Esophagus muscularis mucosa (tissue), 4 donors: ENCODE data around the gene STXBP6. TPM values are rescaled to one million over a fixed set of nuclear protein-coding genes. Genes with fewer than 3 reads are reported as not detected.

Experiments used
- DNase-seq: peaks from one replicate; pipeline ENCODE4 v3.0.0-alpha.2; 2017; ENCODE audit errors: extremely low spot score
- H3K27ac ChIP-seq, 4 donors: fragments of 200-600 bp; sonication (generic); replicated peaks in 1 of 4; 1 replicate in 3 of 4; 2 replicates in 1 of 4; pipeline ENCODE4 v1.5.1; 2016 to 2019; ENCODE audit warnings: mild to moderate bottlenecking in 1 of 4
- H3K27me3 ChIP-seq, 4 donors: fragments of 200-600 bp; sonication (generic); one replicate each; pipeline versions ENCODE4 v1.5.1 to v1.6.0; 2016 to 2019
- H3K36me3 ChIP-seq, 4 donors: fragments of 200-600 bp; sonication (generic); one replicate each; pipeline ENCODE4 v1.5.1; 2016 to 2019
- H3K4me1 ChIP-seq, 4 donors: fragments of 200-600 bp; sonication (generic); one replicate each; pipeline ENCODE4 v1.5.1; 2016 to 2019
- H3K4me3 ChIP-seq, 4 donors: fragments of 200-600 bp; sonication (generic); 1 replicate in 2 of 4; 2 replicates in 2 of 4; pipeline ENCODE4 v1.5.1; 2016 to 2019; ENCODE audit warnings: mild to moderate bottlenecking in 4 of 4, moderate library complexity in 1 of 4
- H3K9me3 ChIP-seq, 4 donors: fragments of 200-600 bp; sonication (generic); 1 replicate in 3 of 4; 2 replicates in 1 of 4; pipeline ENCODE4 v1.5.1; 2016 to 2019
- CTCF ChIP-seq, 3 experiments: fragments of 200-600 bp in 2 of 3; fragments of 450-650 bp in 1 of 3; sonication (generic) in 2 of 3; IDR thresholded peaks; one replicate each; pipeline ENCODE4 v1.5.1; 2017 to 2019; ENCODE audit warnings: antibody characterized with exemption in 3 of 3, mild to moderate bottlenecking in 2 of 3, moderate library complexity in 1 of 3
- EP300 ChIP-seq: sonication (generic); formaldehyde crosslinking; IDR thresholded peaks from one replicate; pipeline ENCODE4 v1.6.1; 2017; ENCODE audit warnings: antibody characterized with exemption
- POLR2A ChIP-seq: fragments of 450-650 bp; IDR thresholded peaks from one replicate; pipeline ENCODE4 v1.6.1; 2017; ENCODE audit warnings: antibody characterized with exemption, moderate library complexity, mild to moderate bottlenecking, low read depth
- POLR2AphosphoS5 ChIP-seq, 2 donors: sonication (generic); formaldehyde crosslinking; IDR thresholded peaks; one replicate each; pipeline ENCODE4 v1.6.1; 2017; ENCODE audit warnings: antibody characterized with exemption in 2 of 2
- WGBS: methylation state at CpG from one replicate; pipeline ENCODE4 v1.1.5; 2018; 5-methylcytosine and 5-hydroxymethylcytosine counted together
- intact Hi-C: fragments of 100-400 bp; cut with DNase I; formaldehyde crosslinking; loops from one replicate; pipeline ENCODE4 v1.15.1; 2023
- total RNA-seq, 4 donors: library from RNA; depleted of rRNA; stranded (reverse); fragments of >200 nt; gene quantifications; one replicate each; pipeline versions ENCODE4 v1.1.0 to v1.2.1, GENCODE V29; 2016

Gene STXBP6
- total RNA-seq, 4 donors from 2014 or later = 36.9 to 60.4 (median 52.1) TPM

- WGBS = 65% methylated on average over 4 of the region's 4 CpGs
- intact Hi-C loops = no loop called here
Measured at GRCh38 chr14:25014440-25014839, 35.5 kb downstream of the STXBP6 start.

GRCh38 chr14:25011095-25011494 is 38.9 kb downstream of the STXBP6 start:
- no peak overlapping the region for H3K27ac ChIP-seq
- TF ChIP-seq CTCF (IDR thresholded peaks at IDR 0.05) (no peak), EP300 (no peak), POLR2AphosphoS5 (IDR thresholded peaks at IDR 0.05) (no peak), POLR2A (no peak)
- no peaks in the 10 kb centered on the region for H3K9me3 ChIP-seq
- H3K4me1 ChIP-seq = peaks cover 44 to 59% (median 51%) of the 10 kb centered on the region in 4 donors
- intact Hi-C loops = no loop called here
- no peaks in the 10 kb centered on the region for H3K36me3 ChIP-seq
- WGBS = 92% methylated on average over 1 of the region's 1 CpG
- DNase-seq = no peak
- H3K4me3 ChIP-seq = no peak overlapping the region
- no peaks in the 10 kb centered on the region for H3K27me3 ChIP-seq

More at GRCh38 chr14:25014440-25014839, 35.5 kb downstream of the STXBP6 start:
- no peaks in the 10 kb centered on the region for H3K9me3 ChIP-seq
- no peaks in the 10 kb centered on the region for H3K36me3 ChIP-seq
- DNase-seq = no peak
- no peak overlapping the region for H3K27ac ChIP-seq
- TF ChIP-seq POLR2A (no peak), EP300 (no peak), CTCF (IDR thresholded peaks at IDR 0.05) (no peak), POLR2AphosphoS5 (IDR thresholded peaks at IDR 0.05) (no peak)
- H3K4me3 ChIP-seq = no peak overlapping the region
- peaks cover 24 to 49% (median 34%) of the 10 kb centered on the region in 4 donors for H3K4me1 ChIP-seq
- no peaks in the 10 kb centered on the region for H3K27me3 ChIP-seq

- WGBS = 94% methylated on average over 3 of the region's 3 CpGs
- no peaks in the 10 kb centered on the region for H3K9me3 ChIP-seq
- H3K4me3 ChIP-seq = no peak overlapping the region
- TF ChIP-seq EP300 (no peak), CTCF (IDR thresholded peaks at IDR 0.05) (no peak), POLR2AphosphoS5 (IDR thresholded peaks at IDR 0.05) (no peak), POLR2A (no peak)
- no peaks in the 10 kb centered on the region for H3K36me3 ChIP-seq
- DNase-seq = no peak
- H3K4me1 ChIP-seq = peaks cover 44 to 56% (median 52%) of the 10 kb centered on the region in 4 donors
- no peak overlapping the region for H3K27ac ChIP-seq
- H3K27me3 ChIP-seq = no peaks in the 10 kb centered on the region
- intact Hi-C loops = no loop called here
Measured at GRCh38 chr14:25010471-25010870, 39.5 kb downstream of the STXBP6 start.

- TF ChIP-seq POLR2A (no peak), POLR2AphosphoS5 (IDR thresholded peaks at IDR 0.05) (no peak), EP300 (no peak), CTCF (IDR thresholded peaks at IDR 0.05) (no peak)
- DNase-seq = no peak
- no peak overlapping the region for H3K4me3 ChIP-seq
- peaks cover 44 to 51% (median 50%) of the 10 kb centered on the region in 4 donors for H3K4me1 ChIP-seq
- intact Hi-C loops = no loop called here
- no peaks in the 10 kb centered on the region for H3K9me3 ChIP-seq
- 66% methylated on average over 3 of the region's 3 CpGs for WGBS
- H3K27me3 ChIP-seq = no peaks in the 10 kb centered on the region
- H3K36me3 ChIP-seq = no peaks in the 10 kb centered on the region
- H3K27ac ChIP-seq = no peak overlapping the region
Measured at GRCh38 chr14:25009891-25010290, 40.1 kb downstream of the STXBP6 start.

GRCh38 chr14:25007832-25008231 is 42.1 kb downstream of the STXBP6 start:
- Histone ChIP-seq H3K9me3 (no peaks in the 10 kb centered on the region), H3K4me1 (peaks cover 43 to 69% (median 55%) of the 10 kb centered on the region in 4 donors), H3K4me3 (no peak overlapping the region), H3K27me3 (no peaks in the 10 kb centered on the region), H3K27ac (no peak overlapping the region), H3K36me3 (no peaks in the 10 kb centered on the region)
- no peak for DNase-seq
- intact Hi-C loops = no loop called here
- WGBS = 87% methylated on average over 1 of the region's 1 CpG
- TF ChIP-seq POLR2A = no peak
- TF ChIP-seq CTCF (IDR thresholded peaks at IDR 0.05) = no peak
- no peak for TF ChIP-seq POLR2AphosphoS5 (IDR thresholded peaks at IDR 0.05)
- TF ChIP-seq EP300 = no peak
